ENCODE data around the gene RGP1.

RGP1 gene

GRCh38 chr9:35727676-35728040 is 21.4 kb upstream of the RGP1 start:
- Histone ChIP-seq H3K27me3 (ENCODE audit: control insufficient read depth, insufficient read depth, low read length) (no peaks in the 10 kb centered on the region), H3K36me3 (ENCODE audit: control insufficient read depth, insufficient read depth, low read length) (peaks cover 24% of the 10 kb centered on the region), H3K4me1 (ENCODE audit: control insufficient read depth, insufficient read depth, low read length) (peaks cover 44% of the 10 kb centered on the region), H3K9me3 (ENCODE audit: control insufficient read depth, low read length) (no peaks in the 10 kb centered on the region), H3K9ac (ENCODE audit: low read length) (peak overlapping the region; percentile 60), H3K4me3 (ENCODE audit: low read length) (no peak overlapping the region)

- Histone ChIP-seq H3K9ac (ENCODE audit: low read length) (peak overlapping the region; percentile 60), H3K4me1 (ENCODE audit: control insufficient read depth, insufficient read depth, low read length) (peaks cover 49% of the 10 kb centered on the region), H3K27me3 (ENCODE audit: control insufficient read depth, insufficient read depth, low read length) (no peaks in the 10 kb centered on the region)
These were observed 20.8 kb upstream of the RGP1 start for GRCh38 chr9:35728041-35728971.

GRCh38 chr9:35729101-35729500 is 20.0 kb upstream of the RGP1 start:
- H3K9me3 ChIP-seq (ENCODE audit: control insufficient read depth, low read length) = no peaks in the 10 kb centered on the region
- no peak overlapping the region for H3K4me3 ChIP-seq (ENCODE audit: low read length)
- H3K4me1 ChIP-seq (ENCODE audit: control insufficient read depth, insufficient read depth, low read length) = peaks cover 57% of the 10 kb centered on the region
- peaks cover 14% of the 10 kb centered on the region for H3K36me3 ChIP-seq (ENCODE audit: control insufficient read depth, insufficient read depth, low read length)
- H3K9ac ChIP-seq (ENCODE audit: low read length) = peak overlapping the region; percentile 8
- H3K27me3 ChIP-seq (ENCODE audit: control insufficient read depth, insufficient read depth, low read length) = no peaks in the 10 kb centered on the region

More at GRCh38 chr9:35728041-35728971, 20.8 kb upstream of the RGP1 start:
- Histone ChIP-seq H3K4me3 (ENCODE audit: low read length) (no peak overlapping the region), H3K9me3 (ENCODE audit: control insufficient read depth, low read length) (no peaks in the 10 kb centered on the region), H3K36me3 (ENCODE audit: control insufficient read depth, insufficient read depth, low read length) (peaks cover 22% of the 10 kb centered on the region)

- Histone ChIP-seq H3K36me3 (ENCODE audit: control insufficient read depth, insufficient read depth, low read length) (peaks cover 6% of the 10 kb centered on the region), H3K9me3 (ENCODE audit: control insufficient read depth, low read length) (no peaks in the 10 kb centered on the region), H3K9ac (ENCODE audit: low read length) (peak overlapping the region; percentile 77), H3K27me3 (ENCODE audit: control insufficient read depth, insufficient read depth, low read length) (no peaks in the 10 kb centered on the region), H3K4me3 (ENCODE audit: low read length) (peak overlapping the region; percentile 27), H3K4me1 (ENCODE audit: control insufficient read depth, insufficient read depth, low read length) (peaks cover 58% of the 10 kb centered on the region)
These were observed 19.2 kb upstream of the RGP1 start for GRCh38 chr9:35729700-35730485.

- H3K36me3 ChIP-seq (ENCODE audit: control insufficient read depth, insufficient read depth, low read length) = peaks cover 3% of the 10 kb centered on the region
- H3K4me3 ChIP-seq (ENCODE audit: low read length) = peak overlapping the region; percentile 27
- H3K27me3 ChIP-seq (ENCODE audit: control insufficient read depth, insufficient read depth, low read length) = no peaks in the 10 kb centered on the region
- peak overlapping the region; percentile 77 for H3K9ac ChIP-seq (ENCODE audit: low read length)
- no peaks in the 10 kb centered on the region for H3K9me3 ChIP-seq (ENCODE audit: control insufficient read depth, low read length)
- peaks cover 58% of the 10 kb centered on the region for H3K4me1 ChIP-seq (ENCODE audit: control insufficient read depth, insufficient read depth, low read length)
These were observed 18.6 kb upstream of the RGP1 start for GRCh38 chr9:35730486-35730854.

- Histone ChIP-seq H3K9me3 (ENCODE audit: control insufficient read depth, low read length) (no peaks in the 10 kb centered on the region), H3K4me1 (ENCODE audit: control insufficient read depth, insufficient read depth, low read length) (peaks cover 54% of the 10 kb centered on the region), H3K9ac (ENCODE audit: low read length) (peak overlapping the region; percentile 77), H3K36me3 (ENCODE audit: control insufficient read depth, insufficient read depth, low read length) (peaks cover 5% of the 10 kb centered on the region), H3K27me3 (ENCODE audit: control insufficient read depth, insufficient read depth, low read length) (no peaks in the 10 kb centered on the region), H3K4me3 (ENCODE audit: low read length) (peak overlapping the region; percentile 52)
These were observed 17.5 kb upstream of the RGP1 start for GRCh38 chr9:35731415-35732184.

GRCh38 chr9:35732185-35732799 is 16.8 kb upstream of the RGP1 start, which contains the start of the genes CREB3 and TLN1:
CREB3 (plus strand) TSS chr9:35732666; CDS start chr9:35732773, 107 bp downstream.
TLN1 (minus strand) TSS chr9:35732195; CDS start chr9:35725694, 6,501 bp downstream.
- Histone ChIP-seq H3K9me3 (ENCODE audit: control insufficient read depth, low read length) (no peaks in the 10 kb centered on the region), H3K9ac (ENCODE audit: low read length) (peak within 1 kb of the TSS; percentile 77), H3K4me1 (ENCODE audit: control insufficient read depth, insufficient read depth, low read length) (peaks cover 49% of the 10 kb centered on the region), H3K27me3 (ENCODE audit: control insufficient read depth, insufficient read depth, low read length) (no peaks in the 10 kb centered on the region), H3K4me3 (ENCODE audit: low read length) (peak within 1 kb of the TSS; percentile 91), H3K36me3 (ENCODE audit: control insufficient read depth, insufficient read depth, low read length) (peaks cover 10% of the 10 kb centered on the region)

- Histone ChIP-seq H3K9ac (ENCODE audit: low read length) (peak overlapping the region; percentile 77), H3K4me1 (ENCODE audit: control insufficient read depth, insufficient read depth, low read length) (peaks cover 42% of the 10 kb centered on the region), H3K9me3 (ENCODE audit: control insufficient read depth, low read length) (no peaks in the 10 kb centered on the region), H3K27me3 (ENCODE audit: control insufficient read depth, insufficient read depth, low read length) (no peaks in the 10 kb centered on the region), H3K36me3 (ENCODE audit: control insufficient read depth, insufficient read depth, low read length) (peaks cover 17% of the 10 kb centered on the region), H3K4me3 (ENCODE audit: low read length) (peak overlapping the region; percentile 91)
These were observed 16.1 kb upstream of the RGP1 start for GRCh38 chr9:35732800-35733541.

- Histone ChIP-seq H3K9ac (ENCODE audit: low read length) (no peak overlapping the region), H3K4me1 (ENCODE audit: control insufficient read depth, insufficient read depth, low read length) (peaks cover 34% of the 10 kb centered on the region), H3K4me3 (ENCODE audit: low read length) (no peak overlapping the region), H3K9me3 (ENCODE audit: control insufficient read depth, low read length) (no peaks in the 10 kb centered on the region), H3K36me3 (ENCODE audit: control insufficient read depth, insufficient read depth, low read length) (peaks cover 25% of the 10 kb centered on the region), H3K27me3 (ENCODE audit: control insufficient read depth, insufficient read depth, low read length) (no peaks in the 10 kb centered on the region)
These were observed 15.0 kb upstream of the RGP1 start for GRCh38 chr9:35734096-35734495.

- Histone ChIP-seq H3K4me1 (ENCODE audit: control insufficient read depth, insufficient read depth, low read length) (peaks cover 14% of the 10 kb centered on the region), H3K4me3 (ENCODE audit: low read length) (no peak overlapping the region), H3K36me3 (ENCODE audit: control insufficient read depth, insufficient read depth, low read length) (peaks cover 29% of the 10 kb centered on the region), H3K9ac (ENCODE audit: low read length) (no peak overlapping the region), H3K27me3 (ENCODE audit: control insufficient read depth, insufficient read depth, low read length) (no peaks in the 10 kb centered on the region), H3K9me3 (ENCODE audit: control insufficient read depth, low read length) (no peaks in the 10 kb centered on the region)
These were observed 12.9 kb upstream of the RGP1 start for GRCh38 chr9:35736201-35736633.

GRCh38 chr9:35737143-35737542 is 11.9 kb upstream of the RGP1 start:
- peaks cover 33% of the 10 kb centered on the region for H3K36me3 ChIP-seq (ENCODE audit: control insufficient read depth, insufficient read depth, low read length)

More at GRCh38 chr9:35737143-35737542, 11.9 kb upstream of the RGP1 start:
- H3K4me1 ChIP-seq (ENCODE audit: control insufficient read depth, insufficient read depth, low read length) = peaks cover 14% of the 10 kb centered on the region
- H3K9me3 ChIP-seq (ENCODE audit: control insufficient read depth, low read length) = no peaks in the 10 kb centered on the region
- no peak overlapping the region for H3K4me3 ChIP-seq (ENCODE audit: low read length)
- H3K27me3 ChIP-seq (ENCODE audit: control insufficient read depth, insufficient read depth, low read length) = no peaks in the 10 kb centered on the region
- no peak overlapping the region for H3K9ac ChIP-seq (ENCODE audit: low read length)
